HepG2 (cell line): ENCODE results near the gene AGO4.

Experiments used
- ATF7-NPFF ChIP-seq: sonication (generic); formaldehyde crosslinking; IDR thresholded peaks from 2 replicates; pipeline ENCODE4 v1.8.1; 2023; ENCODE audit warnings: mild to moderate bottlenecking, low read depth, missing genetic modification reagents, moderate library complexity
- CENPBD1 ChIP-seq: sonication (generic); formaldehyde crosslinking; IDR thresholded peaks from 2 replicates; pipeline ENCODE4 v1.8.0; 2022; ENCODE audit warnings: missing genetic modification reagents, low read depth, mild to moderate bottlenecking, borderline replicate concordance
- CTCF ChIP-seq: sonication (generic); formaldehyde crosslinking; IDR thresholded peaks from 2 replicates; pipeline ENCODE4 v1.5.0; 2020; ENCODE audit warnings: mild to moderate bottlenecking, missing genetic modification reagents, moderate library complexity
- FOSL1 ChIP-seq: sonication (generic); formaldehyde crosslinking; IDR thresholded peaks from 2 replicates; pipeline ENCODE4 v1.9.0; 2021; ENCODE audit warnings: missing genetic modification reagents, borderline replicate concordance
- MAX ChIP-seq: IDR thresholded peaks from 2 replicates; pipeline ENCODE4 v1.6.1; 2012; ENCODE audit warnings: inconsistent platforms
- RAD21 ChIP-seq: fragments of 450-650 bp; formaldehyde crosslinking; IDR thresholded peaks from 2 replicates; pipeline ENCODE4 v1.5.0; 2020; ENCODE audit warnings: mild to moderate bottlenecking
- RELA ChIP-seq: sonication (generic); formaldehyde crosslinking; IDR thresholded peaks from 2 replicates; pipeline ENCODE4 v1.4.0; 2020; ENCODE audit warnings: missing genetic modification reagents
- TCF12 ChIP-seq, 2 experiments: fragments of 450-650 bp in 1 of 2; sonication (generic) in 1 of 2; formaldehyde crosslinking in 1 of 2; IDR thresholded peaks; 2 replicates each; pipeline versions ENCODE4 v1.6.1 to v1.8.0; 2017 to 2022; ENCODE audit warnings: antibody characterized with exemption in 1 of 2, mild to moderate bottlenecking in 1 of 2, missing genetic modification reagents in 1 of 2, moderate library complexity in 1 of 2
- ZHX1 ChIP-seq: sonication (generic); formaldehyde crosslinking; IDR thresholded peaks from 2 replicates; pipeline ENCODE4 v1.8.1; 2022; ENCODE audit warnings: low read depth, mild to moderate bottlenecking, missing genetic modification reagents
- ZKSCAN1 ChIP-seq: fragments of 150-350 bp; IDR thresholded peaks from 2 replicates; pipeline ENCODE4 v1.6.1; 2014; ENCODE audit warnings: low read length
- ZNF24 ChIP-seq: fragments of 450-650 bp; IDR thresholded peaks from 2 replicates; pipeline ENCODE4 v1.6.1; 2017; ENCODE audit warnings: antibody characterized with exemption, mild to moderate bottlenecking
- ZNF274 ChIP-seq: sonication (generic); formaldehyde crosslinking; IDR thresholded peaks from 2 replicates; pipeline ENCODE4 v1.5.1; 2020; ENCODE audit warnings: mild to moderate bottlenecking, missing genetic modification reagents
- ZNF501 ChIP-seq: sonication (generic); formaldehyde crosslinking; IDR thresholded peaks from 2 replicates; pipeline ENCODE4 v1.5.1; 2020; ENCODE audit warnings: mild to moderate bottlenecking, moderate library complexity, missing genetic modification reagents

- no peak for TF ChIP-seq MAX
- TF ChIP-seq FOSL1 (CRISPR knock-in tag) = no peak
- TF ChIP-seq ZNF274 (CRISPR knock-in tag) = no peak
- no peak for TF ChIP-seq RELA (CRISPR knock-in tag)
- TF ChIP-seq ZHX1 = no peak
- TF ChIP-seq TCF12 (IDR thresholded peaks at IDR 0.05) = no peak
- no peak for TF ChIP-seq TCF12 (CRISPR knock-in tag; IDR thresholded peaks at IDR 0.05)
- no peak for TF ChIP-seq CENPBD1 (CRISPR knock-in tag)
- TF ChIP-seq ZKSCAN1 = no peak
- TF ChIP-seq RAD21 (CRISPR knock-in tag) = no peak
- TF ChIP-seq CTCF (CRISPR knock-in tag) = no peak
- TF ChIP-seq ATF7-NPFF (CRISPR knock-in tag) = no peak
- no peak for TF ChIP-seq ZNF24
- TF ChIP-seq ZNF501 = no peak
Measured at GRCh38 chr1:35850716-35851115, 42.9 kb downstream of the AGO4 start.
